GM18519 (cell line): ENCODE results near the gene PCDHGB3.
A peak's percentile ranks its signal among the peaks of the same experiment; 100 is the strongest.
"Not testable (repeated sequence)": the region's sequence is repeated elsewhere in the genome, so short reads cannot be mapped to it uniquely, and the experiment has no call there.

ENCODE experiments used
- ATAC-seq: cut with Tn5 transposase; IDR thresholded peaks from one replicate; pipeline ENCODE4 v1.9.1; 2021; ENCODE audit warnings: mild to moderate bottlenecking, moderate library complexity; ENCODE audit not compliant: unreplicated experiment, low FRiP score

The PCDHGB3 gene

DNA sequence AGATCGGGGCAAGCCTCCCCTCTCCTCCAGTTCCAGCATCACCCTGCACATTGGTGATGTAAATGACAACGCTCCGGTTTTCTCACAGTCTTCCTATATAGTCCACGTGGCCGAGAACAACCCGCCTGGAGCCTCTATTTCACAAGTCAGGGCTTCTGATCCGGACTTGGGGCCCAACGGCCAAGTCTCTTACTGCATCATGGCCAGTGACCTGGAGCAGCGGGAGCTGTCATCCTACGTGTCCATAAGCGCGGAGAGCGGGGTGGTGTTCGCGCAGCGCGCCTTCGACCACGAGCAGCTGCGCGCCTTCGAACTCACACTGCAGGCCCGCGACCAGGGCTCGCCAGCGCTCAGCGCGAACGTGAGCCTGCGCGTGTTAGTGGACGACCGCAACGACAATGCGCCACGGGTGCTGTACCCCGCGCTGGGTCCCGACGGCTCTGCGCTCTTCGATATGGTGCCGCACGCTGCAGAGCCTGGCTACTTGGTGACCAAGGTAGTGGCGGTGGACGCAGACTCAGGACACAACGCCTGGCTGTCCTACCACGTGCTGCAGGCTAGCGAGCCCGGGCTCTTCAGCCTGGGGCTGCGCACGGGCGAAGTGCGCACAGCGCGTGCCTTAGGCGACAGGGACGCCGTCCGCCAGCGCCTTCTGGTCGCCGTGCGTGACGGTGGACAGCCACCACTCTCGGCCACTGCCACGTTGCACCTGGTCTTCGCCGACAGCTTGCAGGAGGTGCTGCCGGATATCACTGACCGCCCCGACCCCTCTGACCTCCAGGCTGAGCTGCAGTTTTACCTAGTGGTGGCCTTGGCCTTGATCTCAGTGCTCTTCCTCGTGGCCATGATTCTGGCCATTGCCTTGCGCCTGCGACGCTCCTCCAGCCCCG, 19.4 kb downstream of the PCDHGB3 start:
- ATAC-seq: no peak

DNA sequence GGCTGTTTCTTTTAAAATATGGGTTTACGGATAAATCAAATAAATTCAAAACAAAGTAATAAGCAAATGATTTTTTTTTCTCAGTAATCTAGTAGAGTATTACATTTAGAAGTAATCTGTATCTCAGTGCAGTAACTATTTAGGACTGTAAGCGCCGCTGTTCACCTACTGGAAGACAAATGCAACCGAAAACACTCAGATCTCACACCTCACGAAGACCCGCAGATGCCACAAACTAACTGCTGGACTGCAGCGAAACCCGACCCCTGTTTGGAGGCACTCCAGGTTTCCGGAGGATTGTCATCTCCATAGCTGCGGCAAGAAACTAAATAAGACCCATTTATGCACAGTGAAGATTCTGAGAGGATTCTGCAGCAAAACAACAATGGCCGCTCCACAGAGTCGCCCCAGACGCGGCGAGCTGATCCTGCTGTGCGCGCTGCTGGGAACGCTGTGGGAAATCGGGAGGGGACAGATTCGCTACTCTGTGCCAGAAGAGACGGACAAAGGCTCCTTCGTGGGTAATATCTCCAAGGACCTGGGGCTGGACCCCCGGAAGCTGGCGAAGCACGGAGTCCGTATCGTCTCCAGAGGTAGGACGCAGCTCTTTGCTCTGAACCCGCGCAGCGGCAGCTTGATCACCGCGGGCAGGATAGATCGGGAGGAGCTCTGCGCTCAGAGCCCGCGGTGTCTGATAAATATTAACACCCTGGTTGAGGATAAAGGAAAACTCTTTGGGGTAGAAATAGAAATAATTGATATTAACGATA, 22.6 kb downstream of the PCDHGB3 start, which contains the start of gene PCDHGA8:
Gene PCDHGA8, plus strand, starts transcription at position 205 of the 770 bp plus-strand sequence. Its CDS starts 181 bp downstream, at position 386.
- ATAC-seq: no peak

GRCh38 chr5:141393267-141393666, 23.2 kb downstream of the PCDHGB3 start:
- no peak for ATAC-seq

DNA sequence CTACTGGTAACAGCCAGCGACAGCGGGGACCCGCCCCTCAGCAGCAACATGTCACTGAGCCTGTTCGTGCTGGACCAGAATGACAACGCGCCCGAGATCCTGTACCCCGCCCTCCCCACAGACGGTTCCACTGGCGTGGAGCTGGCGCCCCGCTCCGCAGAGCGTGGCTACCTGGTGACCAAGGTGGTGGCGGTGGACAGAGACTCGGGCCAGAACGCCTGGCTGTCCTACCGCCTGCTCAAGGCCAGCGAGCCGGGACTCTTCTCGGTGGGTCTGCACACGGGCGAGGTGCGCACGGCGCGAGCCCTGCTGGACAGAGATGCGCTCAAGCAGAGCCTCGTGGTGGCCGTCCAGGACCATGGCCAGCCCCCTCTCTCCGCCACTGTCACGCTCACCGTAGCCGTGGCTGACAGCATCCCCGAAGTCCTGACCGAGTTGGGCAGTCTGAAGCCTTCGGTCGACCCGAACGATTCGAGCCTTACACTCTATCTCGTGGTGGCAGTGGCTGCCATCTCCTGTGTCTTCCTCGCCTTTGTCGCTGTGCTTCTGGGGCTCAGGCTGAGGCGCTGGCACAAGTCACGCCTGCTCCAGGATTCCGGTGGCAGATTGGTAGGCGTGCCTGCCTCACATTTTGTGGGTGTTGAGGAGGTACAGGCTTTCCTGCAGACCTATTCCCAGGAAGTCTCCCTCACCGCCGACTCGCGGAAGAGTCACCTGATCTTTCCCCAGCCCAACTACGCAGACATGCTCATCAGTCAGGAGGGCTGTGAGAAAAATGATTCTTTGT, 24.6 kb downstream of the PCDHGB3 start:
- not testable (repeated sequence) for ATAC-seq

DNA sequence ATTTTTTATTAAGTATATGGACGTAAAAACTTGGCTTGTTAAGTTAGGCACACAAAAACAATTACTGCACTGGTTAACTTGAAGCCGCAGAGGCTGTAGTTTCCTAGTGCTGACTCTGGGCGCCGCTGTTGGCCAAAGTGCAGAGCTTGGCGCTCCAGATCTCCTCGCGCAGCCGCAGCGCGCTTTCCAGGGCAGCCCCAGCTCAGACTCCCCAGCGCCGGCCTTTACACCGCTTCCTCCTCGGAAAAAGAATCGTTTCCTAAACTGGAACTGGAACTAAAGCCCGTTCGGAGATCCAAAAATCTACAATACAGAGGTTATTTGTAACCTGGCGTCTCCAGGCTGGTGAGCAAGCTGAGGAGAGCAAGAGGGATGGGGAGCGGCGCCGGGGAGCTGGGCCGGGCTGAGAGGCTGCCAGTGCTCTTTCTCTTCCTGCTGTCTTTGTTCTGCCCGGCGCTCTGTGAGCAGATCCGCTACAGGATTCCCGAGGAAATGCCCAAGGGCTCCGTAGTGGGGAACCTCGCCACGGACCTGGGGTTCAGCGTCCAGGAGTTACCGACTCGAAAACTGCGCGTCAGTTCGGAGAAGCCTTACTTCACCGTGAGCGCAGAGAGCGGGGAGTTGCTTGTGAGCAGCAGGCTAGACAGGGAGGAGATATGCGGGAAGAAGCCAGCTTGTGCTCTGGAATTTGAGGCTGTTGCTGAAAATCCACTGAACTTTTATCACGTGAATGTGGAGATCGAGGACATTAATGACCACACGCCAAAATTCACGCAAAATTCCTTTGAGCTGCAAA, 27.9 kb downstream of the PCDHGB3 start, which contains the start of gene PCDHGB5:
Gene PCDHGB5, plus strand, starts transcription at position 192 of the 796 bp plus-strand sequence. Its CDS starts 181 bp downstream, at position 373.
- peak; percentile 92 for ATAC-seq

- no peak for ATAC-seq
Measured at GRCh38 chr5:141398608-141399007, 28.6 kb downstream of the PCDHGB3 start.

DNA sequence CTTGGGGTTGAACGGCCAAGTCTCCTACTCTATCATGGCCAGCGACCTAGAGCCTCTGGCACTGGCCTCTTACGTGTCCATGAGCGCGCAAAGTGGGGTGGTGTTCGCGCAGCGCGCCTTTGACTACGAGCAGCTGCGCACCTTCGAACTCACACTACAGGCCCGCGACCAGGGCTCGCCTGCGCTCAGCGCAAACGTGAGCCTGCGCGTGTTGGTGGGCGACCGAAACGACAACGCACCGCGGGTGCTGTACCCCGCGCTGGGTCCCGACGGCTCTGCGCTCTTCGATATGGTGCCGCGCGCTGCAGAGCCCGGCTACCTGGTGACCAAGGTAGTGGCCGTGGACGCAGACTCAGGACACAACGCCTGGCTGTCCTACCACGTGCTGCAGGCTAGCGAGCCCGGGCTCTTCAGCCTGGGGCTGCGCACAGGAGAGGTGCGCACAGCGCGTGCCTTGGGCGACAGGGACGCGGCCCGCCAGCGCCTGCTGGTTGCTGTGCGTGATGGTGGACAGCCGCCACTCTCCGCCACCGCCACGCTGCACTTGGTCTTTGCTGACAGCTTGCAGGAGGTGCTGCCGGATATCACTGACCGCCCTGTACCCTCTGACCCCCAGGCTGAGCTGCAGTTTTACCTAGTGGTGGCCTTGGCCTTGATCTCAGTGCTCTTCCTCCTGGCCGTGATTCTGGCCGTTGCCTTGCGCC, 29.7 kb downstream of the PCDHGB3 start:
- ATAC-seq: no peak

- no peak for ATAC-seq
Measured at GRCh38 chr5:141402553-141403243, 32.7 kb downstream of the PCDHGB3 start, which contains the start of gene PCDHGA9. Gene PCDHGA9 (plus strand): TSS chr5:141402778. CDS start chr5:141402953, 175 bp downstream.

DNA sequence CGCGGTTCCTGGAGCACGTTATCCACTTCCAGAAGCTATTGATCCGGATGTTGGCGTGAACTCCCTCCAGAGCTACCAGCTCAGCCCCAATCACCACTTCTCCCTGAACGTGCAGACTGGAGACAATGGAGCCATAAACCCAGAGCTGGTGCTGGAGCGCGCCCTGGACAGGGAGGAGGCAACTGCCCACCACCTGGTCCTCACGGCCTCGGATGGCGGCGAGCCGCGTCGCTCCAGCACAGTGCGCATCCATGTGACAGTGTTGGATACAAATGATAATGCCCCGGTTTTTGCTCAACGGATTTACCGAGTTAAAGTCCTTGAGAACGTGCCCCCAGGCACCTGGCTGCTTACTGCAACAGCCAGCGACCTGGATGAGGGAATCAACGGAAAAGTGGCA, 33.3 kb downstream of the PCDHGB3 start:
- no peak for ATAC-seq

GRCh38 chr5:141407790-141408505, 37.9 kb downstream of the PCDHGB3 start, which contains the start of gene PCDHGB6:
Gene PCDHGB6 (plus strand): TSS chr5:141408021. CDS start chr5:141408203, 182 bp downstream.
- ATAC-seq: not testable (repeated sequence)

DNA sequence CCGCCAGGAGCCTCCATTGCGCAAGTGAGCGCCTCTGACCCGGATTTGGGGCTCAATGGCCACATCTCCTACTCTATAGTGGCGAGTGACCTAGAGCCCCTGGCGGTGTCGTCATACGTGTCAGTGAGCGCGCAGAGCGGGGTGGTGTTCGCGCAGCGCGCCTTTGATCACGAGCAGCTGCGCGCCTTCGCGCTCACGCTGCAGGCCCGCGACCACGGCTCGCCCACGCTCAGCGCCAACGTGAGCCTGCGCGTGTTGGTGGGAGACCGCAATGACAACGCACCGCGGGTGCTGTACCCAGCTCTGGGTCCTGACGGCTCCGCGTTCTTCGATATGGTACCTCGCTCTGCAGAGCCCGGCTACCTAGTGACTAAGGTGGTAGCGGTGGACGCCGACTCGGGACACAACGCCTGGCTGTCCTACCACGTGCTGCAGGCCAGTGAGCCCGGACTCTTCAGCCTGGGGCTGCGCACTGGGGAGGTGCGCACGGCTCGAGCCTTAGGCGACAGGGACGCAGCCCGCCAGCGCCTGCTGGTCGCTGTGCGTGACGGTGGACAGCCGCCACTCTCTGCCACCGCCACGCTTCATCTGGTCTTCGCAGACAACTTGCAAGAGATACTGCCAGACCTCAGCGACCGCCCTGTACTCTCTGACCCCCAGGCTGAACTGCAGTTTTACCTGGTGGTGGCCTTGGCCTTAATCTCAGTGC, 39.7 kb downstream of the PCDHGB3 start:
- no peak for ATAC-seq

DNA sequence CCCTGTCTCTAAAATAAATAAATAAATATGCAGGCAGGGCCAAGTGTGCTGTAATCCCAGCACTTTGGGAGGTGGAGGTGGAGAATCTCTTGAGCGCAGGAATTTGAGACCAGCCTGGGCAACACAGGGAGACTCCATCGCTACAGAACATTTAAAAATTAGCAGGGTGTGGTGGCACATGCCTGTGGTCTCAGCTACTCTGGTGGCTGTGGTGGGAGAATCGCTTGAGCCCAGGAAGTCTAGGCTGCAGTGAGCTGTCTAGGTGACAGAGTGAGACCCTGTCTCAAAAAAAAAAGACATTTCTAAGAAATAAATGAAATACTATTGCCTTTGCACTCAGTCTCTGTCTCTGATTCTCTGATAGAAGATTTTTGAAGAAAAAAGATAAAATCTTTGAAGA, 41.5 kb downstream of the PCDHGB3 start:
- no peak for ATAC-seq

- peak; percentile 74 for ATAC-seq
Measured at GRCh38 chr5:141412854-141413539, 43.0 kb downstream of the PCDHGB3 start, which contains the start of gene PCDHGA10. Gene PCDHGA10 (plus strand): TSS chr5:141412987. CDS start chr5:141413176, 189 bp downstream.

DNA sequence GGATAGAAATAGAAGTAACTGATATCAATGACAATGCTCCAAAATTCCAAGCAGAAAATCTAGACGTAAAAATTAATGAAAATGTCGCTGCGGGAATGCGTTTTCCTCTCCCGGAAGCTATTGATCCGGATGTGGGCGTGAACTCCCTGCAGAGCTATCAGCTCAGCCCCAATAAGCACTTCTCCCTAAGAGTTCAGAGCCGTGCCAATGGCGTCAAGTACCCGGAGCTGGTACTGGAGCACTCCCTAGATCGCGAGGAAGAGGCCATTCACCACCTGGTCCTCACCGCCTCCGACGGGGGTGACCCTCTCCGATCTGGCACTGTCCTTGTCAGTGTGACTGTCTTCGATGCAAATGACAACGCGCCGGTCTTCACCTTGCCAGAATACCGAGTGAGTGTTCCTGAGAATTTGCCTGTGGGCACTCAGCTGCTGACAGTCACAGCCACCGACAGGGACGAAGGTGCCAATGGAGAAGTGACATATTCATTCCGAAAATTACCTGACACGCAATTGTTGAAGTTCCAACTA, 43.6 kb downstream of the PCDHGB3 start:
- ATAC-seq: no peak

DNA sequence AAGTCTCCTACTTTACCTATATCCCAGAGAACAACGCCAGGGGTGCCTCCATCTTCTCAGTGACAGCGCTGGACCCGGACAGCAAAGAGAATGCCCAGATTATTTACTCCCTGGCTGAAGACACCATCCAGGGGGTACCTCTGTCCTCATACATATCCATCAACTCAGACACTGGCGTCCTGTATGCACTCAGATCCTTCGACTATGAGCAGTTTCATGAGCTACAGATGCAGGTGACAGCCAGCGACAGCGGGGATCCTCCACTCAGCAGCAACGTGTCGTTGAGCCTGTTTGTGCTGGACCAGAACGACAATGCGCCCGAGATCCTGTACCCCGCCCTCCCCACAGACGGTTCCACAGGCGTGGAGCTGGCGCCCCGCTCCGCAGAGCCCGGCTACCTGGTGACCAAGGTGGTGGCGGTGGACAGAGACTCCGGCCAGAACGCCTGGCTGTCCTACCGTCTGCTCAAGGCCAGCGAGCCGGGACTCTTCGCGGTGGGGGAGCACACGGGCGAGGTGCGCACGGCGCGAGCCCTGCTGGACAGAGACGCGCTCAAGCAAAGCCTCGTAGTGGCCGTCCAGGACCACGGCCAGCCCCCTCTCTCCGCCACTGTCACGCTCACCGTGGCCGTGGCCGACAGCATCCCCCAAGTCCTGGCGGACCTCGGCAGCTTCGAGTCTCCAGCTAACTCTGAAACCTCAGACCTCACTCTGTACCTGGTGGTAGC, 44.7 kb downstream of the PCDHGB3 start:
- not testable (repeated sequence) for ATAC-seq
